ENCODE measurements around the gene ERAL1. TPM values are rescaled to one million over a fixed set of nuclear protein-coding genes. Genes with fewer than 3 reads are reported as not detected.

The ERAL1 gene
- total and polyA plus RNA-seq, 2 of the 8 experiments (the other 6 are each of a cell fraction or from before 2014, with no cell fraction given), result 67.8 to 122 TPM

DNA sequence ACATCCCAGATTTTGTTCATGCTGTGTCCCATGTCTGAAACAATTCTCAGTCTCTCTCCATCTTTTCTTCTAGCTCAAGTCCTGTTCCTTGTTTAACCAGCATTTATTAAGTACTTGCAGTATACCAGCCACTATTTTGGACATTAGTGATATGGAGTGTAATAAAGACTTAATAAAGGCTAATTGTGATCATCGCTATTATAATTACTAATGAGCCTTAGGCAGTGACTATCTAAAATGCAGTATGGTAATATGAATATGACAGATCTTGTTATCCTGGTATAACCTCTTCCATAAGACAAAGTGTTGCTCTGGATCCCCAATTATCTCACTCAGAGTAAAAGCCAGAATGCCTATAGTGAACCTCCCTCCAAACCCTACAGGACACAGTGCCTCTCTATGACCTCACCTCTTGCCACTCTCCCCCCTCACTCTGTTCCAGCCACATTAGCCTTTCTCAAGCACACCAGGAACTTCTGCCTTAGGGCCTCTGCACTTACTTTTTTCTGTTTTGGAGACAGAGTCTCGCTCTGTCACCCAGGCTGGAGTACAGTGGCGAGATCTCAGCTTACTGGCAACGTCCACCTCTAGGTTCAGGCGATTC, 44.5 kb downstream of the ERAL1 start (continued):
- TF ChIP-seq SAP30 (IDR thresholded peaks at IDR 0.05; ENCODE audit: insufficient read depth, insufficient replicate concordance, low read length) (no peak), SIN3A (conservative IDR thresholded peaks at IDR 0.05 in 1 of 2, IDR thresholded peaks at IDR 0.05 in 1 of 2; ENCODE audit: low read depth in 1 of 2, low read length in 2 of 2) (no peak), PHF8 (conservative IDR thresholded peaks at IDR 0.05; ENCODE audit: low read depth, low read length) (no peak), TEAD4 (IDR thresholded peaks at IDR 0.05; ENCODE audit: low read depth, low read length) (no peak), MAFK (IDR thresholded peaks at IDR 0.05; ENCODE audit: low read depth, low read length) (no peak), TBP (IDR thresholded peaks at IDR 0.05; ENCODE audit: low read depth, low read length) (no peak), TAF7 (optimal IDR thresholded peaks at IDR 0.05; ENCODE audit: borderline replicate concordance, low read depth, low read length) (no peak)

Measured in H1 (cell line).